Peyer's patch (tissue), 4 donors: ENCODE results near the gene E4F1.

Experiments
- POLR2A ChIP-seq, 2 donors: fragments of 450-650 bp; IDR thresholded peaks; one replicate each; pipeline ENCODE4 v1.5.1; 2017; ENCODE audit warnings: antibody characterized with exemption in 2 of 2, mild to moderate bottlenecking in 2 of 2, moderate library complexity in 2 of 2
- TF ChIP-seq, protein P1 (sequence below), 6 experiments: fragments of 450-650 bp in 4 of 6; fragments of 200-600 bp in 2 of 6; sonication (generic) in 1 of 6; IDR thresholded peaks; one replicate each; pipeline ENCODE4 v1.5.1; 2017 to 2019; ENCODE audit warnings: antibody characterized with exemption in 6 of 6, mild to moderate bottlenecking in 3 of 6, moderate library complexity in 1 of 6

DNA sequence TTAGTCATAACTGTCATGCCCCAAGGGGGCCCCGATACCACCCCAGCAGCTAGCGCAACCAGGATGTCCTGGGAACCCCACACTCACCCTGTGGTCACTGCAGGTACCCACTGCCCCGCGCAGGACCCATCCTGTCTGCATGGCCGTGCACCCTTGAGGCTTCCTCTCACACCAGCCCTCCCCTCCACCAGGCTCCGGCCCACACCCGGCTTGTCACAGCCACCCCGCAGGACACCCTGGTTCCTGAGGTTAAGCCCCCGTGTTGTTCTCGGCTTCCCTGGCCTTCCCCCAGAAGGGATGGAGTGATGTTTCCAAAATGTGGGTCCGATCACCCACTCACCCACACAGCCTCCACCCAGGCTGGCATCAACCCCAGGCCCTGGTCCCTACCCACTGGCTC lies 20.4 kb downstream of the E4F1 start:
- TF ChIP-seq, protein P1, sequence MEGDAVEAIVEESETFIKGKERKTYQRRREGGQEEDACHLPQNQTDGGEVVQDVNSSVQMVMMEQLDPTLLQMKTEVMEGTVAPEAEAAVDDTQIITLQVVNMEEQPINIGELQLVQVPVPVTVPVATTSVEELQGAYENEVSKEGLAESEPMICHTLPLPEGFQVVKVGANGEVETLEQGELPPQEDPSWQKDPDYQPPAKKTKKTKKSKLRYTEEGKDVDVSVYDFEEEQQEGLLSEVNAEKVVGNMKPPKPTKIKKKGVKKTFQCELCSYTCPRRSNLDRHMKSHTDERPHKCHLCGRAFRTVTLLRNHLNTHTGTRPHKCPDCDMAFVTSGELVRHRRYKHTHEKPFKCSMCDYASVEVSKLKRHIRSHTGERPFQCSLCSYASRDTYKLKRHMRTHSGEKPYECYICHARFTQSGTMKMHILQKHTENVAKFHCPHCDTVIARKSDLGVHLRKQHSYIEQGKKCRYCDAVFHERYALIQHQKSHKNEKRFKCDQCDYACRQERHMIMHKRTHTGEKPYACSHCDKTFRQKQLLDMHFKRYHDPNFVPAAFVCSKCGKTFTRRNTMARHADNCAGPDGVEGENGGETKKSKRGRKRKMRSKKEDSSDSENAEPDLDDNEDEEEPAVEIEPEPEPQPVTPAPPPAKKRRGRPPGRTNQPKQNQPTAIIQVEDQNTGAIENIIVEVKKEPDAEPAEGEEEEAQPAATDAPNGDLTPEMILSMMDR (IDR thresholded peaks at IDR 0.05), result no peak
- no peak for TF ChIP-seq POLR2A (IDR thresholded peaks at IDR 0.05)
